HepG2 (cell line): Measurements from ENCODE around the gene HSF2BP. TPM values are rescaled to one million over a fixed set of nuclear protein-coding genes. Genes with fewer than 3 reads are reported as not detected.

Source experiments
- BCL3 ChIP-seq: sonication (generic); formaldehyde crosslinking; IDR thresholded peaks from 2 replicates; pipeline ENCODE4 v1.5.1; 2020; ENCODE audit warnings: mild to moderate bottlenecking, missing genetic modification reagents, moderate library complexity
- BCLAF1 ChIP-seq: fragments of 450-650 bp; IDR thresholded peaks from 2 replicates; pipeline ENCODE4 v1.6.1; 2017; ENCODE audit warnings: mild to moderate bottlenecking
- DZIP1 ChIP-seq: sonication (generic); formaldehyde crosslinking; IDR thresholded peaks from 2 replicates; pipeline ENCODE4 v1.5.0; 2020; ENCODE audit warnings: mild to moderate bottlenecking, missing genetic modification reagents
- MAZ ChIP-seq, 2 experiments: sonication (generic) in 1 of 2; formaldehyde crosslinking in 1 of 2; IDR thresholded peaks; 2 replicates each; pipeline versions ENCODE4 v1.5.0 to v1.6.1; 2012 to 2020; ENCODE audit warnings: low read depth in 2 of 2, mild to moderate bottlenecking in 2 of 2, borderline replicate concordance in 1 of 2, improper control_type of control experiment in 1 of 2, low read length in 1 of 2, missing genetic modification reagents in 1 of 2, moderate library complexity in 1 of 2
- MIER2 ChIP-seq: IDR thresholded peaks from 2 replicates; pipeline ENCODE4 v1.6.1; 2016; ENCODE audit warnings: missing biosample characterization, missing genetic modification reagents
- RBM39 ChIP-seq: fragments of 200-400 bp; formaldehyde crosslinking; IDR thresholded peaks from one replicate; pipeline ENCODE4 v1.6.1; 2018; ENCODE audit warnings: antibody characterized with exemption, mild to moderate bottlenecking, low read depth, low read length; ENCODE audit not compliant: poor library complexity, severe bottlenecking
- SAFB2 ChIP-seq: sonication (generic); formaldehyde crosslinking; IDR thresholded peaks from 2 replicates; pipeline ENCODE4 v1.5.1; 2020; ENCODE audit warnings: missing genetic modification reagents, low read depth, mild to moderate bottlenecking, borderline replicate concordance
- SOX6 ChIP-seq, 2 experiments: fragments of 450-650 bp in 1 of 2; sonication (generic) in 1 of 2; formaldehyde crosslinking in 1 of 2; IDR thresholded peaks; 2 replicates each; pipeline versions ENCODE4 v1.4.0 to v1.6.1; 2017 to 2020; ENCODE audit warnings: antibody characterized with exemption in 1 of 2, mild to moderate bottlenecking in 1 of 2, missing genetic modification reagents in 1 of 2
- SP140L ChIP-seq: sonication (generic); formaldehyde crosslinking; IDR thresholded peaks from 2 replicates; pipeline ENCODE4 v1.4.0; 2020; ENCODE audit warnings: missing genetic modification reagents, borderline replicate concordance
- SRSF4 ChIP-seq: fragments of 200-400 bp; formaldehyde crosslinking; IDR thresholded peaks from one replicate; pipeline ENCODE4 v1.6.1; 2018; ENCODE audit warnings: mild to moderate bottlenecking, low read depth, low read length, moderate library complexity; ENCODE audit not compliant: poor library complexity, severe bottlenecking
- USF2 ChIP-seq, 2 experiments: sonication (generic) in 1 of 2; formaldehyde crosslinking in 1 of 2; IDR thresholded peaks; 2 replicates each; pipeline versions ENCODE4 v1.5.1 to v1.6.1; 2011 to 2020; ENCODE audit warnings: borderline replicate concordance in 1 of 2, low read depth in 1 of 2, low read length in 1 of 2, mild to moderate bottlenecking in 1 of 2, missing genetic modification reagents in 1 of 2, moderate library complexity in 1 of 2
- ZNF441 ChIP-seq: sonication (generic); formaldehyde crosslinking; IDR thresholded peaks from 2 replicates; pipeline ENCODE4 v1.7.0; 2021; ENCODE audit warnings: missing genetic modification reagents, borderline replicate concordance
- ZNF614 ChIP-seq: IDR thresholded peaks from 2 replicates; pipeline ENCODE4 v1.6.1; 2018; ENCODE audit warnings: missing biosample characterization, missing genetic modification reagents, inconsistent platforms, borderline replicate concordance
- ZNF660 ChIP-seq: sonication (generic); formaldehyde crosslinking; IDR thresholded peaks from 2 replicates; pipeline ENCODE4 v1.5.1; 2020; ENCODE audit warnings: mild to moderate bottlenecking, low read depth, missing genetic modification reagents, borderline replicate concordance
- ZNF672 ChIP-seq: sonication (generic); formaldehyde crosslinking; IDR thresholded peaks from 2 replicates; pipeline ENCODE4 v1.8.1; 2022; ENCODE audit warnings: missing genetic modification reagents
- ZNF768 ChIP-seq: sonication (generic); formaldehyde crosslinking; IDR thresholded peaks from 2 replicates; pipeline ENCODE4 v1.4.0; 2020; ENCODE audit warnings: missing genetic modification reagents
- polyA plus RNA-seq, 8 experiments: library from polyadenylated mRNA; depleted of rRNA in 3 of 8; stranded (reverse) in 7 of 8; unstranded in 1 of 8; fragments of >200 nt; fragmentation: Illumina TruSeq in 4 of 8; extraction: Trizol in 4 of 8; gene quantifications; 2 replicates each; pipeline versions ENCODE4 v1.2.1 to v1.2.3, GENCODE V29; 2011 to 2016; ENCODE audit warnings: low read depth in 4 of 8, missing spikeins in 1 of 8, mixed read lengths in 1 of 8; ENCODE audit not compliant: insufficient read depth in 1 of 8
- total RNA-seq, 5 experiments: library from RNA; depleted of rRNA; stranded (reverse); fragments of >200 nt; fragmentation: Illumina TruSeq; extraction: Trizol; gene quantifications; 2 replicates each; pipeline ENCODE4 v1.2.3, GENCODE V29; 2016; ENCODE audit warnings: low read depth in 1 of 5

Gene HSF2BP
- total and polyA plus RNA-seq, 2 of the 13 experiments (the other 11 are each of a cell fraction or from before 2014, with no cell fraction given): 0.67 to 2.2 TPM

GRCh38 chr21:43609501-43610340 is 49.6 kb downstream of the HSF2BP start (continued):
- no peak for TF ChIP-seq ZNF672 (CRISPR knock-in tag)
- TF ChIP-seq SP140L (CRISPR knock-in tag): no peak
- no peak for TF ChIP-seq MAZ (IDR thresholded peaks at IDR 0.05; ENCODE audit: borderline replicate concordance, low read depth, low read length)
- no peak for TF ChIP-seq MAZ (CRISPR knock-in tag; IDR thresholded peaks at IDR 0.05; ENCODE audit: low read depth)
- no peak for TF ChIP-seq SAFB2 (CRISPR knock-in tag)
- no peak; the same call in 1 of the 2 replicates for TF ChIP-seq ZNF768 (CRISPR knock-in tag)
- no peak for TF ChIP-seq ZNF660
- no peak for TF ChIP-seq BCLAF1
- TF ChIP-seq SRSF4: no peak
- no peak for TF ChIP-seq DZIP1 (CRISPR knock-in tag)
- TF ChIP-seq MIER2 (CRISPR knock-in tag): no peak
- TF ChIP-seq ZNF441 (CRISPR knock-in tag): no peak
- TF ChIP-seq SOX6 (IDR thresholded peaks at IDR 0.05): no peak
- TF ChIP-seq SOX6 (CRISPR knock-in tag; IDR thresholded peaks at IDR 0.05): peak; percentile 67; the same call in 1 of the 2 replicates
- no peak for TF ChIP-seq USF2 (IDR thresholded peaks at IDR 0.05; ENCODE audit: low read depth, low read length)
- TF ChIP-seq USF2 (CRISPR knock-in tag; IDR thresholded peaks at IDR 0.05; ENCODE audit: borderline replicate concordance): no peak
- no peak for TF ChIP-seq RBM39
- no peak for TF ChIP-seq BCL3 (CRISPR knock-in tag)
- no peak for TF ChIP-seq ZNF614 (CRISPR knock-in tag)
